HEK293T (cell line): Measurements from ENCODE around the gene TCF19.

Experiments used
- CTCF ChIA-PET: fragments of 350-600 bp; formaldehyde crosslinking; extraction: SDS; loops from one replicate; lab custom pipeline; 2021; ENCODE audit warnings: antibody characterized with exemption, inconsistent platforms; lab: Yijun Ruan, JAX
- POLR2A ChIA-PET: fragments of 350-600 bp; formaldehyde crosslinking; extraction: SDS; loops from one replicate; lab custom pipeline; 2020; ENCODE audit warnings: antibody characterized with exemption, inconsistent platforms; lab: Yijun Ruan, JAX
- DNase-seq: peaks from one replicate; pipeline ENCODE4 v3.0.0; 2012; ENCODE audit warnings: mixed read lengths; ENCODE audit errors: extremely low spot score
- ARNT ChIP-seq: fragments of 450-650 bp; IDR thresholded peaks from 2 replicates; pipeline ENCODE4 v1.6.1; 2017; ENCODE audit warnings: mild to moderate bottlenecking
- BHLHE40 ChIP-seq: fragments of 450-650 bp; IDR thresholded peaks from 2 replicates; pipeline ENCODE4 v1.6.1; 2016; ENCODE audit warnings: mild to moderate bottlenecking, moderate library complexity, borderline replicate concordance
- CTBP1 ChIP-seq: fragments of 450-650 bp; IDR thresholded peaks from 2 replicates; pipeline ENCODE4 v1.6.1; 2016; ENCODE audit warnings: borderline replicate concordance
- ELF4 ChIP-seq: fragments of 450-650 bp; IDR thresholded peaks from 2 replicates; pipeline ENCODE4 v1.6.1; 2017; ENCODE audit warnings: antibody characterized with exemption
- FOXA1 ChIP-seq: fragments of 450-650 bp; IDR thresholded peaks from 2 replicates; pipeline ENCODE4 v1.6.1; 2016; ENCODE audit warnings: mild to moderate bottlenecking
- FOXK2 ChIP-seq: fragments of 450-650 bp; IDR thresholded peaks from 2 replicates; pipeline ENCODE4 v1.6.1; 2016; ENCODE audit warnings: mild to moderate bottlenecking
- FOXM1 ChIP-seq: fragments of 450-650 bp; IDR thresholded peaks from 2 replicates; pipeline ENCODE4 v1.6.1; 2017; ENCODE audit warnings: mild to moderate bottlenecking, borderline replicate concordance
- HDGF ChIP-seq: fragments of 450-650 bp; IDR thresholded peaks from 2 replicates; pipeline ENCODE4 v1.6.1; 2017; ENCODE audit warnings: antibody characterized with exemption, borderline replicate concordance
- L3MBTL2 ChIP-seq: fragments of 450-650 bp; conservative IDR thresholded peaks from 2 replicates; pipeline ENCODE4 v1.6.1; 2016; ENCODE audit warnings: mild to moderate bottlenecking
- LEF1 ChIP-seq: fragments of 450-650 bp; IDR thresholded peaks from 2 replicates; pipeline ENCODE4 v1.6.1; 2017; ENCODE audit warnings: mild to moderate bottlenecking, borderline replicate concordance
- NFRKB ChIP-seq: fragments of 450-650 bp; IDR thresholded peaks from 2 replicates; pipeline ENCODE4 v1.6.1; 2016; ENCODE audit warnings: mild to moderate bottlenecking, moderate library complexity
- SP1 ChIP-seq: fragments of 450-650 bp; IDR thresholded peaks from 2 replicates; pipeline ENCODE4 v1.6.1; 2017
- SUZ12 ChIP-seq: fragments of 450-650 bp; IDR thresholded peaks from 2 replicates; pipeline ENCODE4 v1.6.1; 2016; ENCODE audit warnings: mild to moderate bottlenecking
- TARDBP ChIP-seq: fragments of 450-650 bp; IDR thresholded peaks from 2 replicates; pipeline ENCODE4 v1.6.1; 2016
- ZNF384 ChIP-seq: fragments of 450-650 bp; IDR thresholded peaks from 2 replicates; pipeline ENCODE4 v1.6.1; 2016
- TF ChIP-seq, protein P1 (sequence below): fragments of 450-650 bp; IDR thresholded peaks from 2 replicates; pipeline ENCODE4 v1.6.1; 2016

The TCF19 gene

GRCh38 chr6:31158140-31158862, at the start of gene TCF19:
TCF19 (plus strand) TSS chr6:31158589; CDS start chr6:31159470, 881 bp downstream.
- POLR2A ChIA-PET = interaction anchor here (0.8 to 2.4 kb wide), 16 partner anchors 8 to 601 kb away, joined by 3 to 14 read pairs (median 4); partner anchors contain the start of gene PSORS1C2

DNA sequence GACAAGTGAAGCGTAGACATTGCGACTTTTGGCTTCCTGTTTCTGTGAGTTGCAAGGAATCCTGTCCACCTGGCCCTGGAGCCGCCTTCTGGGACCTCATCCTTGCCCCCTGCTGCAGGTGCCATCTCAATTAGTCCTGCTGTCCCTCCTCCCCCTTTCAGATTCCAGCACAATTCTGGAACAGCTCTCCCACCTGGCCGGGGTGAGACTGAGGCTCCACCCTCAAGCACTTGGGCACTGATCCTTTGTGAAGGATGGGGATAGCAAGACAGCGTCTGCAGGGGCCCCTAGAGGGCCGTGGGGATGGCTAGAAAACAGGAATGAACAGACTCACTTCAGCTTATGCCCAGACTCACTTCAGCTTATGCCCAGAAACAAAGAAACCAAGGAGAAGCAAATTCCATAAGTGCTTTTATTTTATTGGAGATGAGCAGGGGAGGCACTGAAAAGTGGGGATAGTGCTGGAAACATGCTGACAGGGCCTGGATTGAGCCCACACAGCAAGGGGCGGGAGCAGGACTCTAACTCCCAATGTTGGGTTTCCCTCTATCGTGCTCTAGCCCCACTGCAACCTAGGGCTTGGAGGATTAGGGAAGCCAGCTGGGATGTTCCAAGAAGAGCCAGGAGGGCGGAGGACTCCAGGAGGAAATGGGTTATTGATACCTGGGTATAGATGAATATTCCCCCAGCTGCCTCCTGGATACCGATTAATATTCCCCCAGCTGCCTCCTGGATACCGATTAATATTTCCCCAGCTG, 47.4 kb upstream of the TCF19 start:
- POLR2A ChIA-PET = no interaction called here
- DNase-seq = no peak
- CTCF ChIA-PET = no interaction called here
- TF ChIP-seq SUZ12 (no peak), ZNF384 (no peak), CTBP1 (no peak), ELF4 (no peak), ARNT (no peak)
- TF ChIP-seq, protein P1, sequence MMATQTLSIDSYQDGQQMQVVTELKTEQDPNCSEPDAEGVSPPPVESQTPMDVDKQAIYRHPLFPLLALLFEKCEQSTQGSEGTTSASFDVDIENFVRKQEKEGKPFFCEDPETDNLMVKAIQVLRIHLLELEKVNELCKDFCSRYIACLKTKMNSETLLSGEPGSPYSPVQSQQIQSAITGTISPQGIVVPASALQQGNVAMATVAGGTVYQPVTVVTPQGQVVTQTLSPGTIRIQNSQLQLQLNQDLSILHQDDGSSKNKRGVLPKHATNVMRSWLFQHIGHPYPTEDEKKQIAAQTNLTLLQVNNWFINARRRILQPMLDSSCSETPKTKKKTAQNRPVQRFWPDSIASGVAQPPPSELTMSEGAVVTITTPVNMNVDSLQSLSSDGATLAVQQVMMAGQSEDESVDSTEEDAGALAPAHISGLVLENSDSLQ = no peak

More at GRCh38 chr6:31158140-31158862, at the start of gene TCF19:
- peak; percentile 51; the same call in 1 of the 2 replicates for TF ChIP-seq L3MBTL2
- TF ChIP-seq SUZ12 = no peak
- TF ChIP-seq TARDBP = no peak
- TF ChIP-seq FOXK2 = no peak
- no peak for TF ChIP-seq HDGF
- no peak for TF ChIP-seq NFRKB
- TF ChIP-seq CTBP1 = no peak
- TF ChIP-seq, protein P1 = peak; percentile 30; the same call in 1 of the 2 replicates
- no peak for TF ChIP-seq FOXA1
- peak; percentile 100 for DNase-seq
- CTCF ChIA-PET = interaction anchor here (0.7 to 0.8 kb wide), 2 partner anchors 10 to 25 kb away, joined by 4 to 6 read pairs; no protein-coding TSS in a partner anchor

DNA sequence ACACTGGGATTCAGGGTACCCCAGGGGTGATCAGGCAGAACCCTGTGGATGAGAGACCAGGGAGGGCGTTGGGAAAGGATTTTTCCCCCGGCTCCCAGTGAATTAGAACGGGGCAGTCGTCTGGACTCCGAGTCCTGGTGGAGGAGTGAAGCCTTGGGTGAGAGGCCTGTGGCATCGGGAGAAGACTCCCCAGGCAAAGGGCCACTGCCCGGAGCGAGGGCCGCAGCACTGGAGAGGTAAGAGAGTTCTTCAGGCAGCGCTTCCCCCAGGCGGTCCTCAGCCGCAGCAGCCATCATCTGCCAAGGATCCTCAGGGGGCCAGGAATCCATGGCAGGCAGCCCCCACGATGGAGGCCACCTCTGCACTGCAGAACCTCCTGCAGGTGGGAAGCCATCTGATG, 46.7 kb upstream of the TCF19 start:
- CTCF ChIA-PET = no interaction called here

DNA sequence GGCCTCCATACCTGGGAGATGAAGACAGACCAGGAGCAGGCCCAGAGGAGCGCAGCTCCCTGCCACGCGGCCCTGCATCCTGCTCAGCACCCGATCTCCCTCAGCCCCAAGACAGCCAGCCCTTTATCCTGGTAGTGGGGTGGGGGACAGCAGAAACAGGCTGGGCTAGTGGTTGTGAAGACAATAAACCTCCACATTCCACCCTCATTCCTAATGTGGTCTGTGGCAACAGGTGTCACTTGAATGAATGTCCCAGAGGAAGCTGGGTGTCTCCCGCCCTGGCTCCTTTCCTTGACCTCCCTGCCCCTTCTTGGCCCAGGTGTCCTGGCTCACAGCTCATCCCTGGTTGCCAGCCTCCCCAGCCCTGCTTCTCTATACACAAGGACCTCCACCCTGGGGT, 45.9 kb upstream of the TCF19 start, which contains the start of gene C6orf15:
Gene C6orf15, minus strand, starts transcription at position 98 of the 400 bp plus-strand sequence. Its CDS starts 20 bp downstream, at position 78.
- CTCF ChIA-PET = no interaction called here
- no peak for DNase-seq
- no peak for TF ChIP-seq FOXA1
- POLR2A ChIA-PET = no interaction called here

More for the DNA sequence above, 46.7 kb upstream of the TCF19 start:
- DNase-seq = no peak
- TF ChIP-seq CTBP1 = no peak
- TF ChIP-seq HDGF = no peak
- TF ChIP-seq SP1 = no peak
- no peak for TF ChIP-seq LEF1
- no peak for TF ChIP-seq ARNT
- POLR2A ChIA-PET = no interaction called here

DNA sequence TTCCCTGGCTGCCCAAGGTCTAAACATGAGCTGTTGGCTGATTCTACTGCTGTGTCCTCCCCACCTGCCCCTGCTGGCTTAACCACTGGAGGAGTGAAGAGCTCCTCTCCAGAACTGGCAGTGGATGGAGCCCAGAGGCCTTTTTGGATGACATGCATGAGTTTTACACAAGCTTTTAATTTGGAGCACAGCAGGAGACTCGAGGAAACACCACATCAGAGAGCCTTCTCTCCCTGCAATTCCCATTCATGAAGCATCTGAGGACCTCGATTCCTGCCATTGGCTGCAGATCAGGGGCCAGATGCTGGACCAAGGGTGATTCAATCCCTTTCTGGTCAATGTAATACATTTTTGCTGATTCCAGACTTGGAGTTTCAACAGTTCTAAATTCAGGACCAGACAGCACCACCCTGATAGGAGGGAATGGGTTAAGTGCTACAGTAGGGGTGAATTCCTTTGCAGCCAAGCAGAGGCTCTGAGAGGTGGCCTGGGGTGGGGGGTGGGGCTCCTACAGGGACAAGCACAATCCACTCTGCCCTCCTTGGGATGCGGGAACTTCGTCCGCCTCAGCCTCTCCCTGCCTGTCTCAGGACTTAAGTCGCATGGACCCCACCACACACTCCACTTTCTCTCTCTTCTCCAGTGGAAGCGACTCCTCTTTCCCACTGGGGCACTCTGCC, 44.4 kb upstream of the TCF19 start:
- CTCF ChIA-PET = interaction anchor here (1.5 to 1.7 kb wide), 3 partner anchors 10 to 16 kb away, joined by 3 to 5 read pairs (median 3); no protein-coding TSS in a partner anchor
- TF ChIP-seq FOXM1 = no peak
- TF ChIP-seq BHLHE40 = no peak
- no peak for TF ChIP-seq SUZ12
- TF ChIP-seq NFRKB = no peak
- no peak for TF ChIP-seq TARDBP
- no peak for TF ChIP-seq HDGF
- no peak for TF ChIP-seq ARNT
- no peak for TF ChIP-seq FOXA1
- TF ChIP-seq ZNF384 = no peak
- no peak for TF ChIP-seq ELF4
- no peak for TF ChIP-seq L3MBTL2
- TF ChIP-seq, protein P1 = no peak
- no peak for TF ChIP-seq CTBP1
- TF ChIP-seq SP1 = no peak
- no peak for TF ChIP-seq FOXK2
- TF ChIP-seq LEF1 = no peak
- POLR2A ChIA-PET = no interaction called here
- no peak for DNase-seq

GRCh38 chr6:31114541-31114878, 43.9 kb upstream of the TCF19 start, which contains the start of gene PSORS1C1:
PSORS1C1 (plus strand) TSS chr6:31114800; CDS start chr6:31129633, 14,833 bp downstream.
- no peak for DNase-seq
- ChIA-PET CTCF (interaction anchor here (1.0 to 1.7 kb wide), 5 partner anchors 11 to 172 kb away, joined by 3 to 5 read pairs (median 3); no protein-coding TSS in a partner anchor), POLR2A (interaction anchor here (1.1 kb wide), 1 partner anchor 12 kb away, joined by 3 read pairs; no protein-coding TSS in a partner anchor)
- no peak for TF ChIP-seq FOXM1
- TF ChIP-seq HDGF = no peak
- TF ChIP-seq LEF1 = no peak
- no peak for TF ChIP-seq FOXA1
- TF ChIP-seq ZNF384 = no peak
- TF ChIP-seq CTBP1 = no peak
- TF ChIP-seq FOXK2 = no peak
- no peak for TF ChIP-seq ARNT
- no peak for TF ChIP-seq SP1
- TF ChIP-seq, protein P1 = no peak
- TF ChIP-seq BHLHE40 = no peak
- TF ChIP-seq NFRKB = no peak
